ENCODE measurements around the gene LCK. TPM values are rescaled to one million over a fixed set of nuclear protein-coding genes. Genes with fewer than 3 reads are reported as not detected.

The LCK gene
- total and polyA plus RNA-seq, 9 of the 15 experiments (the other 6 are each of a cell fraction or from before 2014, with no cell fraction given), result 0.04 to 0.47 (median 0.13) TPM; not detected in 6

DNA sequence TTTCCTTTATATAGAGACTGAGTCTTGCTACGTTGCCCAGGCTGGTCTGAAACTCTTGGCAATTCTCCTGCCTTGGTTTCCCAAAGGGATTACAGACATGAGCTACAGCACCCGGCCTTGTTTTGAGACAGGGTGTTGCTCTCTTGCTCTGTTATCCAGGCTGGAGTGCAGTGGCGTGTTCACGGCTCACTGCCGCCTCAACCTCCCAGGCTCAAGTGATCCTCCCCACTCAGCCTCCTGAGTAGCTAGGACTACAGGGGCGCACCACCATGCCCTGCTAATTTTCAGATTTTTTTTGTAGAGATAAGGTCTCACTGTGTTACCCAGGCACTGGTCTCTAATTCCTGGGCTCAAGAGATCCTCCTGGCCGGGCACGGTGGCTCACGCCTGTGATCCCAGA is 14.8 kb downstream of the LCK start:
- Histone ChIP-seq H3K27ac (ENCODE audit: extremely low read depth, low read depth, low read length) (no peak overlapping the region), H3K4me1 (replicated peaks in 1 of 2; ENCODE audit: control insufficient read depth in 2 of 2, insufficient read depth in 2 of 2, low read length in 2 of 2) (peaks cover 0 to 9% of the 10 kb centered on the region in 2 experiments; a peak in 2 of 5 replicates), H3K36me3 (ENCODE audit: control insufficient read depth, insufficient read depth, low read length) (no peaks in the 10 kb centered on the region), H3K9me1 (ENCODE audit: control insufficient read depth, insufficient read depth, low read length) (no peaks in the 10 kb centered on the region), H3K9ac (ENCODE audit: insufficient read depth in 1 of 2, low read depth in 2 of 2, low read length in 2 of 2) (no peak overlapping the region), H3K4me3 (no peak overlapping the region), H4K20me1 (replicated peaks; ENCODE audit: control insufficient read depth, insufficient read depth, low read length) (no peaks in the 10 kb centered on the region), H3K79me2 (ENCODE audit: control insufficient read depth, insufficient read depth, low read length) (no peaks in the 10 kb centered on the region), H3K4me2 (ENCODE audit: insufficient read depth, low read length) (no peak overlapping the region), H3K27me3 (ENCODE audit: control insufficient read depth in 2 of 2, insufficient read depth in 2 of 2, low read length in 2 of 2) (no peaks in the 10 kb centered on the region), H2AFZ (ENCODE audit: low read depth, low read length) (no peak overlapping the region), H3K9me3 (replicated peaks; ENCODE audit: control insufficient read depth, insufficient read depth, low read depth, low read length) (no peaks in the 10 kb centered on the region)
- ChIA-PET POLR2A (interaction anchor here (0.6 to 1.2 kb wide), 3 partner anchors 9 to 81 kb away, joined by 3 to 4 read pairs (median 3); no protein-coding TSS in a partner anchor), CTCF (ENCODE audit: low intra/inter-chr PET ratio) (no interaction called here)
- ATAC-seq, result no peak
- BruUV-seq (replicated peaks), result no TSS peak
- in situ Hi-C loops (cut with MboI) (no loop called here), intact Hi-C loops (cut with micrococcal nuclease) (no loop called here)
- WGBS (ENCODE audit: insufficient coverage, low coverage, missing lambda C conversion rate), result 70% methylated on average over 8 of the region's 9 CpGs
- no peak for FAIRE-seq
- no peak for DNase-seq (ENCODE audit: extremely low read depth in 1 of 4, low spot score in 3 of 4)
- no peak for TF ChIP-seq THRA (IDR thresholded peaks at IDR 0.05)
- TF ChIP-seq BMI1 (IDR thresholded peaks at IDR 0.05; ENCODE audit: low read length), result no peak
- no peak for TF ChIP-seq PHTF2 (CRISPR knock-in tag; IDR thresholded peaks at IDR 0.05)
- TF ChIP-seq ERF (CRISPR knock-in tag; IDR thresholded peaks at IDR 0.05), result no peak
- TF ChIP-seq ZNF121 (CRISPR knock-in tag; conservative IDR thresholded peaks at IDR 0.05), result 0 out of 2 replicates have a peak, but pooled peaks have one; percentile 17
- TF ChIP-seq, protein P1, sequence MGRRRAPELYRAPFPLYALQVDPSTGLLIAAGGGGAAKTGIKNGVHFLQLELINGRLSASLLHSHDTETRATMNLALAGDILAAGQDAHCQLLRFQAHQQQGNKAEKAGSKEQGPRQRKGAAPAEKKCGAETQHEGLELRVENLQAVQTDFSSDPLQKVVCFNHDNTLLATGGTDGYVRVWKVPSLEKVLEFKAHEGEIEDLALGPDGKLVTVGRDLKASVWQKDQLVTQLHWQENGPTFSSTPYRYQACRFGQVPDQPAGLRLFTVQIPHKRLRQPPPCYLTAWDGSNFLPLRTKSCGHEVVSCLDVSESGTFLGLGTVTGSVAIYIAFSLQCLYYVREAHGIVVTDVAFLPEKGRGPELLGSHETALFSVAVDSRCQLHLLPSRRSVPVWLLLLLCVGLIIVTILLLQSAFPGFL (CRISPR knock-in tag; IDR thresholded peaks at IDR 0.05), result no peak

All from K562 (cell line).